ENCODE measurements around the gene NCOA7. TPM values are rescaled to one million over a fixed set of nuclear protein-coding genes. Genes with fewer than 3 reads are reported as not detected.
"Not testable (repeated sequence)": the region's sequence is repeated elsewhere in the genome, so short reads cannot be mapped to it uniquely, and the experiment has no call there.

Gene NCOA7
- total RNA-seq, 1 donor from 2014 or later: 7.8 TPM

GRCh38 chr6:125970760-125971159 lies 180.0 kb downstream of the NCOA7 start:
- DNase-seq (ENCODE audit: low read depth): no peak

- DNase-seq (ENCODE audit: low read depth): not testable (repeated sequence)
Measured at GRCh38 chr6:125972478-125972877, 181.7 kb downstream of the NCOA7 start.

- DNase-seq (ENCODE audit: low read depth): peak; percentile 69
Measured at GRCh38 chr6:125974214-125974866, 183.6 kb downstream of the NCOA7 start.

DNA sequence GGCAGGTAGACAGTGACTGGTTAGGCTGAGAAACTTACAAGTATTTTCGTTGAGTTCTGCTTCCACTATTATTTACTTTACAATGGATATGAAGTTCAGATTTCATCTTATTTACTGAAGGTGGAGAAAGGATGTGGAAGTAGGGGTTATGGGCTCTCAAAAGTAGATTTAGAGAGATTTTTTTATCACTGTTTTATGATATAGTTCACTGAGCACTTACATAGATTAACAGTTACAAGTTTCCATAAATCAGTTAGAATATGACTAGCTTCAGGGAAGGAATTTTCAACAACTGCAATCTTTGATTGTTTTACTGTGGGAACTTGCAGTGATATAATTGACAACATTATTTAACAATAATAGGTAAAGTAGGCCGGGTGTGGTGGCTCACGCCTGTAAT lies 188.3 kb downstream of the NCOA7 start:
- DNase-seq (ENCODE audit: low read depth): no peak

Other genes starting within 250 kb of the NCOA7 start
- 0.08 TPM in 1 of 2 replicates, not detected in the other for gene HEY2, start 41.3 kb upstream of the NCOA7 start, total RNA-seq
- 47.3 and 48.9 TPM in 2 replicates for gene HINT3, start 165.8 kb downstream of the NCOA7 start, total RNA-seq
- gene TRMT11, start 195.6 kb downstream of the NCOA7 start, total RNA-seq: 23.2 and 23.4 TPM in 2 replicates

Data from myocyte (in vitro differentiated cells).